ENCODE data around the gene FAM47C. TPM values are rescaled to one million over a fixed set of nuclear protein-coding genes. Genes with fewer than 3 reads are reported as not detected.
A peak's percentile ranks its signal among the peaks of the same experiment; 100 is the strongest.
"Not testable (repeated sequence)": the region's sequence is repeated elsewhere in the genome, so short reads cannot be mapped to it uniquely, and the experiment has no call there.

The FAM47C gene
- total RNA-seq: not detected
- long read RNA-seq, donor 1: 0 reads
- long read RNA-seq, donor 2: 0 reads

- ATAC-seq; H3K4me1 ChIP-seq (ENCODE audit: low read depth); H3K9me3 ChIP-seq; intact Hi-C loops (cut with DNase I, micrococcal nuclease); H3K4me3 ChIP-seq; H3K36me3 ChIP-seq (ENCODE audit: low read depth): not testable (repeated sequence)
- DNase-seq: peak in 1 of 3 donors; percentile 22
Observed at GRCh38 chrX:37008182-37008581, at the start of gene FAM47C. Gene FAM47C, plus strand, starts transcription at chrX:37008366. Its CDS starts 45 bp downstream, at chrX:37008411.

GRCh38 chrX:36961590-36961989 lies 46.6 kb upstream of the FAM47C start:
- H3K4me1 ChIP-seq (ENCODE audit: low read depth): no peaks in the 10 kb centered on the region
- ATAC-seq (no peak), DNase-seq (no peak)
- no peak overlapping the region for H3K4me3 ChIP-seq
- intact Hi-C loops (cut with DNase I, micrococcal nuclease): no loop called here
- no peaks in the 10 kb centered on the region for H3K9me3 ChIP-seq
- no peaks in the 10 kb centered on the region for H3K36me3 ChIP-seq (ENCODE audit: low read depth)
- no peak for TF ChIP-seq CTCF (IDR thresholded peaks at IDR 0.05)

- Histone ChIP-seq H3K9me3 (no peaks in the 10 kb centered on the region), H3K36me3 (ENCODE audit: low read depth) (no peaks in the 10 kb centered on the region), H3K4me3 (no peak overlapping the region), H3K4me1 (ENCODE audit: low read depth) (no peaks in the 10 kb centered on the region)
- DNase-seq (peak in 1 of 3 donors; percentile 26), ATAC-seq (no peak)
- intact Hi-C loops (cut with DNase I, micrococcal nuclease): no loop called here
- TF ChIP-seq CTCF (IDR thresholded peaks at IDR 0.05): no peak
Observed at GRCh38 chrX:36963069-36963808, 44.9 kb upstream of the FAM47C start.

- TF ChIP-seq CTCF (IDR thresholded peaks at IDR 0.05): no peak
- DNase-seq (no peak), ATAC-seq (no peak)
- no peaks in the 10 kb centered on the region for H3K36me3 ChIP-seq (ENCODE audit: low read depth)
- no peaks in the 10 kb centered on the region for H3K4me1 ChIP-seq (ENCODE audit: low read depth)
- H3K4me3 ChIP-seq: no peak overlapping the region
- intact Hi-C loops (cut with DNase I, micrococcal nuclease): no loop called here
- H3K9me3 ChIP-seq: no peaks in the 10 kb centered on the region
Observed at GRCh38 chrX:36963852-36964251, 44.3 kb upstream of the FAM47C start.

GRCh38 chrX:36973575-36973974 lies 34.6 kb upstream of the FAM47C start:
- TF ChIP-seq CTCF (IDR thresholded peaks at IDR 0.05): no peak
- no peak overlapping the region for H3K4me3 ChIP-seq
- ATAC-seq (no peak), DNase-seq (no peak)
- H3K9me3 ChIP-seq: no peaks in the 10 kb centered on the region
- H3K4me1 ChIP-seq (ENCODE audit: low read depth): no peaks in the 10 kb centered on the region
- intact Hi-C loops (cut with DNase I, micrococcal nuclease): no loop called here
- no peaks in the 10 kb centered on the region for H3K36me3 ChIP-seq (ENCODE audit: low read depth)

GRCh38 chrX:36974911-36975310 lies 33.3 kb upstream of the FAM47C start:
- no peak for ATAC-seq
- H3K4me3 ChIP-seq: no peak overlapping the region
- no peaks in the 10 kb centered on the region for H3K9me3 ChIP-seq
- intact Hi-C loops (cut with DNase I, micrococcal nuclease): no loop called here
- H3K4me1 ChIP-seq (ENCODE audit: low read depth): no peaks in the 10 kb centered on the region
- H3K36me3 ChIP-seq (ENCODE audit: low read depth): no peaks in the 10 kb centered on the region
- TF ChIP-seq CTCF (IDR thresholded peaks at IDR 0.05): no peak
- no peak for DNase-seq
